ENCODE results near the gene SAMHD1. TPM values are rescaled to one million over a fixed set of nuclear protein-coding genes. Genes with fewer than 3 reads are reported as not detected.

The SAMHD1 gene
- total and polyA plus RNA-seq, 2 of the 13 experiments (the other 11 are each of a cell fraction or from before 2014, with no cell fraction given), result 16.9 to 43.5 TPM

GRCh38 chr20:36861875-36862801, 89.4 kb downstream of the SAMHD1 start (continued):
- TF ChIP-seq KIAA2018 (CRISPR knock-in tag; IDR thresholded peaks at IDR 0.05; ENCODE audit: borderline replicate concordance), result no peak
- peak; percentile 41; the same call in 1 of the 2 replicates for TF ChIP-seq ZNF280B (CRISPR knock-in tag; IDR thresholded peaks at IDR 0.05; ENCODE audit: borderline replicate concordance)
- TF ChIP-seq THAP7 (CRISPR knock-in tag; IDR thresholded peaks at IDR 0.05), result peak; percentile 84; the same call in 1 of the 2 replicates
- TF ChIP-seq ZNF276 (CRISPR knock-in tag; IDR thresholded peaks at IDR 0.05; ENCODE audit: low read depth), result no peak
- no peak for TF ChIP-seq CSRNP2 (CRISPR knock-in tag; conservative IDR thresholded peaks at IDR 0.05; ENCODE audit: low read depth)
- TF ChIP-seq ZNF691 (CRISPR knock-in tag; IDR thresholded peaks at IDR 0.05; ENCODE audit: borderline replicate concordance, low read depth), result no peak; the same call in 1 of the 2 replicates
- no peak for TF ChIP-seq TP53 (CRISPR knock-in tag; conservative IDR thresholded peaks at IDR 0.05)
- TF ChIP-seq MATR3 (CRISPR knock-in tag; IDR thresholded peaks at IDR 0.05), result no peak
- TF ChIP-seq TCF7 (IDR thresholded peaks at IDR 0.05; ENCODE audit: low read depth), result no peak
- TF ChIP-seq ZNF614 (CRISPR knock-in tag; IDR thresholded peaks at IDR 0.05; ENCODE audit: borderline replicate concordance), result 0 out of 2 replicates have a peak, but pooled peaks have one; percentile 24
- no peak for TF ChIP-seq ZNF20 (CRISPR knock-in tag; IDR thresholded peaks at IDR 0.05)
